ENCODE data around the gene ACAN. TPM values are rescaled to one million over a fixed set of nuclear protein-coding genes. Genes with fewer than 3 reads are reported as not detected.

Gene ACAN
- total and polyA plus RNA-seq, 2 of the 8 experiments (the other 6 are each of a cell fraction or from before 2014, with no cell fraction given): 0.71 to 0.73 TPM

- Histone ChIP-seq H2BK20ac (ENCODE audit: low read length) (no peak overlapping the region), H3K79me2 (ENCODE audit: control insufficient read depth in 1 of 2, insufficient read depth in 2 of 2, low read length in 2 of 2) (no peaks in the 10 kb centered on the region), H3K4me2 (ENCODE audit: insufficient read depth in 1 of 2, low read depth in 2 of 2, low read length in 2 of 2) (no peak overlapping the region), H3K4me1 (replicated peaks in 1 of 4; ENCODE audit: control insufficient read depth in 3 of 4, insufficient read depth in 4 of 4, low read length in 3 of 4) (no peaks in the 10 kb centered on the region), H2AFZ (ENCODE audit: low read length) (no peak overlapping the region), H4K91ac (replicated peaks; ENCODE audit: insufficient read length, low read length) (no peak overlapping the region), H4K5ac (ENCODE audit: insufficient read length, low read depth, low read length) (no peak overlapping the region), H3K23ac (ENCODE audit: insufficient read length) (no peak overlapping the region), H2BK15ac (ENCODE audit: low read length) (no peak overlapping the region), H3K23me2 (ENCODE audit: low read depth, low read length) (no peaks in the 10 kb centered on the region), H3K56ac (replicated peaks; ENCODE audit: insufficient read length, low read depth, low read length) (no peak overlapping the region), H3K18ac (ENCODE audit: extremely low read depth, low read length) (no peak overlapping the region), H3K4ac (replicated peaks; ENCODE audit: insufficient read length, low read depth, low read length) (no peak overlapping the region), H2AK5ac (ENCODE audit: low read depth, low read length) (no peak overlapping the region), H3K27ac (ENCODE audit: low read depth, low read length) (no peak overlapping the region), H3K27me3 (replicated peaks in 1 of 4; ENCODE audit: control insufficient read depth in 3 of 4, extremely low read depth in 1 of 4, insufficient read depth in 3 of 4, low read length in 3 of 4) (no peaks in the 10 kb centered on the region), H4K20me1 (replicated peaks in 1 of 2; ENCODE audit: control insufficient read depth in 1 of 2, insufficient read depth in 2 of 2, low read length in 2 of 2) (no peaks in the 10 kb centered on the region), H2BK12ac (ENCODE audit: low read depth, low read length) (no peak overlapping the region), H3K79me1 (ENCODE audit: low read depth, low read length) (no peaks in the 10 kb centered on the region), H3K36me3 (ENCODE audit: control insufficient read depth in 2 of 4, insufficient read depth in 4 of 4, low read length in 3 of 4) (no peaks in the 10 kb centered on the region), H3K9me3 (ENCODE audit: insufficient read depth in 2 of 2, low read depth in 1 of 2, low read length in 1 of 2) (no peaks in the 10 kb centered on the region), H3K4me3 (ENCODE audit: extremely low read depth in 1 of 4, insufficient read depth in 2 of 4, low read depth in 3 of 4, low read length in 4 of 4) (no peak overlapping the region), H2BK120ac (replicated peaks; ENCODE audit: low read depth, low read length) (no peak overlapping the region), H2BK5ac (ENCODE audit: low read depth, low read length) (no peak overlapping the region), H4K8ac (ENCODE audit: extremely low read depth, insufficient read depth, low read length) (no peak overlapping the region), H3K14ac (ENCODE audit: insufficient read length) (no peak overlapping the region), H3K9ac (replicated peaks in 1 of 4; ENCODE audit: extremely low read depth in 1 of 4, low read depth in 3 of 4, low read length in 3 of 4) (no peak overlapping the region)
- DNase-seq (ENCODE audit: low read depth in 1 of 2, low spot score in 2 of 2) (no peak), FAIRE-seq (no peak)
- POLR2A ChIA-PET (ENCODE audit: partially characterized antibody): interaction anchor here (0.6 kb wide), 1 partner anchor 19 kb away, joined by 5 read pairs; no protein-coding TSS in a partner anchor
- CTCF ChIA-PET (ENCODE audit: partially characterized antibody): no interaction called here
- WGBS, 2 experiments (ENCODE audit: extremely low coverage in 1 of 2, insufficient coverage in 1 of 2, insufficient read length in 1 of 2, insufficient replicate concordance in 2 of 2, low coverage in 1 of 2, low lambda C conversion rate in 2 of 2, missing lambda C conversion rate in 1 of 2): 89% methylated on average over 20 of the region's 20 CpGs; no CpG with 5 or more reads in 1 of the 2 experiments
- no peak for TF ChIP-seq RBBP5 (IDR thresholded peaks at IDR 0.05; ENCODE audit: borderline replicate concordance, low read depth, low read length)
- TF ChIP-seq CEBPB (IDR thresholded peaks at IDR 0.05; ENCODE audit: low read depth, low read length): no peak
- TF ChIP-seq YY1 (IDR thresholded peaks at IDR 0.05; ENCODE audit: low read depth, low read length): no peak
- TF ChIP-seq SP1 (IDR thresholded peaks at IDR 0.05; ENCODE audit: low read depth, low read length): no peak
- no peak for TF ChIP-seq SIX5 (IDR thresholded peaks at IDR 0.05; ENCODE audit: low read depth, low read length)
- TF ChIP-seq ZNF274 (IDR thresholded peaks at IDR 0.05; ENCODE audit: borderline replicate concordance, extremely low read depth, low read length): no peak
- TF ChIP-seq POLR2A (IDR thresholded peaks at IDR 0.05; ENCODE audit: control extremely low read depth in 1 of 2, low read depth in 2 of 2, low read length in 2 of 2): no peak
- no peak for TF ChIP-seq CHD1 (IDR thresholded peaks at IDR 0.05; ENCODE audit: low read depth, low read length)
- no peak for TF ChIP-seq RAD21 (IDR thresholded peaks at IDR 0.05 in 1 of 2, conservative IDR thresholded peaks at IDR 0.05 in 1 of 2; ENCODE audit: low read depth in 2 of 2, low read length in 2 of 2)
- no peak for TF ChIP-seq TAF1 (IDR thresholded peaks at IDR 0.05; ENCODE audit: low read depth, low read length)
- no peak for TF ChIP-seq KDM4A (IDR thresholded peaks at IDR 0.05; ENCODE audit: low read depth, low read length, severe bottlenecking)
- no peak for TF ChIP-seq HDAC6 (IDR thresholded peaks at IDR 0.05; ENCODE audit: low read depth, low read length)
- no peak for TF ChIP-seq CTCF (IDR thresholded peaks at IDR 0.05; ENCODE audit: control extremely low read depth in 1 of 3, insufficient read depth in 1 of 3, low read depth in 1 of 3, low read length in 3 of 3)
Observed at GRCh38 chr15:88847144-88847543, 43.9 kb downstream of the ACAN start.
